WTC11 (cell line): ENCODE measurements around the gene SLC26A11.

Source experiments
- AFF4 ChIP-seq: sonication (generic); formaldehyde crosslinking; IDR thresholded peaks from 2 replicates; pipeline ENCODE4 v1.8.1; 2023; ENCODE audit warnings: mild to moderate bottlenecking, missing genetic modification reagents, borderline replicate concordance
- ATF6 ChIP-seq: sonication (generic); formaldehyde crosslinking; IDR thresholded peaks from 2 replicates; pipeline ENCODE4 v1.8.1; 2023; ENCODE audit warnings: mild to moderate bottlenecking, missing genetic modification reagents
- CTCF ChIP-seq: fragments of 200-600 bp; IDR thresholded peaks from 2 replicates; pipeline ENCODE4 v1.8.0; 2022; ENCODE audit warnings: antibody characterized with exemption
- FOXK1 ChIP-seq: sonication (generic); formaldehyde crosslinking; IDR thresholded peaks from 2 replicates; pipeline ENCODE4 v1.8.0; 2022; ENCODE audit warnings: mild to moderate bottlenecking, moderate library complexity, missing genetic modification reagents
- NFYB ChIP-seq: sonication (generic); formaldehyde crosslinking; conservative IDR thresholded peaks from 2 replicates; pipeline ENCODE4 v1.8.0; 2022; ENCODE audit warnings: low read depth, missing genetic modification reagents
- OVOL2 ChIP-seq: fragments of 250-450 bp; sonication (Bioruptor Pico); IDR thresholded peaks from 2 replicates; pipeline ENCODE4 v1.9.0; 2021; ENCODE audit warnings: mild to moderate bottlenecking, borderline replicate concordance
- SMAD3 ChIP-seq: sonication (generic); formaldehyde crosslinking; IDR thresholded peaks from 2 replicates; pipeline ENCODE4 v1.8.0; 2022; ENCODE audit warnings: missing genetic modification reagents, mild to moderate bottlenecking, borderline replicate concordance
- TEAD1 ChIP-seq: sonication (generic); formaldehyde crosslinking; IDR thresholded peaks from 2 replicates; pipeline ENCODE4 v1.8.0; 2022; ENCODE audit warnings: mild to moderate bottlenecking, missing genetic modification reagents
- TP53 ChIP-seq: sonication (generic); formaldehyde crosslinking; IDR thresholded peaks from 2 replicates; pipeline ENCODE4 v1.8.1; 2023; ENCODE audit warnings: mild to moderate bottlenecking, missing genetic modification reagents
- ZNF232 ChIP-seq: sonication (generic); formaldehyde crosslinking; IDR thresholded peaks from 2 replicates; pipeline ENCODE4 v1.8.0; 2022; ENCODE audit warnings: mild to moderate bottlenecking, missing genetic modification reagents
- TF ChIP-seq, protein P1 (sequence below): sonication (generic); formaldehyde crosslinking; IDR thresholded peaks from 2 replicates; pipeline ENCODE4 v1.8.0; 2022; ENCODE audit warnings: mild to moderate bottlenecking, missing genetic modification reagents

DNA sequence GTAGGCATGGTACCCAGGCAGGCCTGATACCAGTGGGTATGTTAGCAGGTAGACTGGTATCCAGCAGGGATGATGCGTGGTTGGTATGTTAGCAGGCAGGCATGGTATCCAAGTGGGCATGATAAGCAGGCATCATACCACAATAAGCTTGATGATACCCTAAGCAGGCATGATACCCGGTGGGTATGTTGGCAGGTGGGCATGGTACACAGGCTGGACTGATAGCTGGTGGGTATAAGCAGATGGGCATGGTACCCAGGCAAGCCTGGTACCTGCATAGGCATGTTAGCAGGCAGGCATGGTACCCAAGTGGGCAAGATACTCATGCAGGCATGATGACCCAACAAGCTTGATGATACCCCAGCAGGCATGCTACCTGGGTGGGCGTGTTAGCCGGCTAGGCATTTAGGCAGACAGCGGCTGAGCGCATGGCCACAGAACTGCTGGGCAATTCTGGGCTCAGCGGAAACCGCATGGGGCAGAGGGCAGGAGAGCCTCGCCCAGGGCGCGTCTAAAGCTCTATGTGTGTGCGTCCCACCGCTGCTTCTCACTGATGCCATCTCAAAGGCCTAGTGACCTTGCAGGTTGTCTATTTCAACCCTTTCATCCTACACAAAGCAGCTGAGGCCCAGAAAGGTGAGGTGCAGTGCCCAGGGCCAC, 2.4 kb upstream of the SLC26A11 start:
- no peak for TF ChIP-seq CTCF
- TF ChIP-seq TEAD1 (CRISPR knock-in tag) = no peak
- TF ChIP-seq TP53 (CRISPR knock-in tag) = no peak
- no peak for TF ChIP-seq ZNF232 (CRISPR knock-in tag)
- no peak for TF ChIP-seq FOXK1 (CRISPR knock-in tag)
- no peak for TF ChIP-seq ATF6 (CRISPR knock-in tag)
- TF ChIP-seq SMAD3 (CRISPR knock-in tag) = no peak
- TF ChIP-seq AFF4 (CRISPR knock-in tag) = no peak
- no peak for TF ChIP-seq NFYB (CRISPR knock-in tag)
- TF ChIP-seq, protein P1, sequence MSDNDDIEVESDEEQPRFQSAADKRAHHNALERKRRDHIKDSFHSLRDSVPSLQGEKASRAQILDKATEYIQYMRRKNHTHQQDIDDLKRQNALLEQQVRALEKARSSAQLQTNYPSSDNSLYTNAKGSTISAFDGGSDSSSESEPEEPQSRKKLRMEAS (CRISPR knock-in tag) = no peak
- no peak for TF ChIP-seq OVOL2 (CRISPR knock-in tag)
